ENCODE measurements around the gene PCGF3. TPM values are rescaled to one million over a fixed set of nuclear protein-coding genes. Genes with fewer than 3 reads are reported as not detected.
"Not testable (repeated sequence)": the region's sequence is repeated elsewhere in the genome, so short reads cannot be mapped to it uniquely, and the experiment has no call there.

The PCGF3 gene
- total and polyA plus RNA-seq, 3 donors from 2014 or later = 37.3 to 84.8 (median 84.2) TPM

DNA sequence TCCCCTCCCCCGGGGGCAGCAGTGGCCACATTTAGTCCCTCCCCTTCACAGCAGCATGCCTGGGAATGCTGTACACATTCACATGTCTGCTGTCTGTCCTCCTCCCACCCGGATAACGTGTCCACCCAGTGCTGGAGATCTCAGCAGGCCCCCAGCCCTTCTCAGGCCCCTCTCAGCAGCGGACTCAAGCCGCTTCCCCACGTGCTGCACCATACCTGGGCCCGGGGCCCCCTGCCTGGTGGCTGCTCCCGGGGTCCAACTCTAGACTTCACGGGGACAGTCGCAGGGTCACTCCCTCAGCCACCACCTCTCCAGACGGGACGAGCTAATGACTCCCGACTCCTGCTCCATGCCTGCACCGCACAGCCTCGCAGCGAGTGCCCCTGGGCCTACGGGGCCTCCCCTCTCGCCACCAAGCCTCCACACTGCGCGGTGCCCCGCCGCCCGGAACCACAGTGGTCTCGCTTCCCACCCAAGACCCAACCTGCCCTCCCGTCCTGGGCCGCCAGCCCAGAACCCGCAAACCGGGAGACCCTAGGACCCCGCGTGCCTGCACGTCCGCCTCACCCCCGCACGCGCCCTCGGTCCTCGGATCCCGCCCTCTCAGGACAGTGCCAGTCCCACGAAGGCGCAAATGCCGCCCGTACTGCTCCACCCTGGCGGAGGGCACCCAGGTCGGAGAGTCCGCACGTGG lies 1.3 kb upstream of the PCGF3 start:
- intact Hi-C loops (cut with DNase I; ENCODE audit: low total_unique reads) = no loop called here
- no peaks in the 10 kb centered on the region for H3K36me3 ChIP-seq (ENCODE audit: low read depth, missing control alignments)
- no peak overlapping the region for H3K4me3 ChIP-seq
- no peaks in the 10 kb centered on the region for H3K27me3 ChIP-seq
- no peak overlapping the region for H3K27ac ChIP-seq
- no peak for DNase-seq
- 90 to 92% methylated on average over 26 to 46 of the region's 46 CpGs for WGBS, 2 donors
- TF ChIP-seq CTCF (IDR thresholded peaks at IDR 0.05) (no peak), POLR2A (IDR thresholded peaks at IDR 0.05) (no peak)
- peaks cover 20% of the 10 kb centered on the region for H3K4me1 ChIP-seq
- no peaks in the 10 kb centered on the region for H3K9me3 ChIP-seq

GRCh38 chr4:704971-705277 lies 708 bp upstream of the PCGF3 start:
- intact Hi-C loops (cut with DNase I; ENCODE audit: low total_unique reads) = no loop called here
- Histone ChIP-seq H3K36me3 (ENCODE audit: low read depth, missing control alignments) (no peaks in the 10 kb centered on the region), H3K27ac (no peak overlapping the region), H3K27me3 (no peaks in the 10 kb centered on the region), H3K9me3 (no peaks in the 10 kb centered on the region), H3K4me3 (peak overlapping the region; percentile 79 to 95), H3K4me1 (peaks cover 20% of the 10 kb centered on the region)
- whole genome bisulfite sequencing, 2 donors = 83 to 100% methylated on average over 1 of the region's 1 CpG
- TF ChIP-seq POLR2A (IDR thresholded peaks at IDR 0.05) (no peak), CTCF (IDR thresholded peaks at IDR 0.05) (no peak)
- no peak for DNase-seq

DNA sequence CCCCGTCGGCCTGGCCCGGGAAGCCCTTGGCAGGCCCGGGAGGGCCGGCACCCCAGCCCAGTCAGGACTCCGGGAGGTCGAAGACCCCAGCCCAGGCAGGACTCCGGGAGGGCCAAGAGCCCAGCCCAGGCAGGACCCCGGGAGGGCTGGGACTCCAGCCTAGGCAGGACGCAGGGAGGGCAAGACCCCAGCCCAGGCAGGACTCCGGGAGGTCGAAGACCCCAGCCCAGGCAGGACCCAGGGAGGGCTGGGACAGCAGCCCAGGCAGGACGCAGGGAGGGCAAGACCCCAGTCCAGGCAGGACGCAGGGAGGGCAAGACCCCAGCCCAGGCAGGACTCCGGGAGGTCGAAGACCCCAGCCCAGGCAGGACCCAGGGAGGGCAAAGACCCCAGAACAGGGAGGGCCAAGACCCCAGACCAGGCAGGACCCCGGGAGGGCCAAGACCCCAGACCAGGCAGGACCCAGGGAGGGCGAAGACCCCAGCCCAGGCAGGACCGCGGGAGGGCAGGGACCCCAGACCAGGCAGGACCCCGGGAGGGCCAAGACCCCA lies 526 bp downstream of the PCGF3 start:
- intact Hi-C loops (cut with DNase I; ENCODE audit: low total_unique reads); H3K9me3 ChIP-seq; H3K36me3 ChIP-seq (ENCODE audit: low read depth, missing control alignments); H3K27me3 ChIP-seq; DNase-seq: not testable (repeated sequence)
- Histone ChIP-seq H3K27ac (peak overlapping the region; percentile 60 to 89), H3K4me1 (peaks cover 20% of the 10 kb centered on the region), H3K4me3 (peak overlapping the region; percentile 79 to 95)
- WGBS, 2 donors = 0 to 4% methylated on average over 3 to 15 of the region's 21 CpGs

DNA sequence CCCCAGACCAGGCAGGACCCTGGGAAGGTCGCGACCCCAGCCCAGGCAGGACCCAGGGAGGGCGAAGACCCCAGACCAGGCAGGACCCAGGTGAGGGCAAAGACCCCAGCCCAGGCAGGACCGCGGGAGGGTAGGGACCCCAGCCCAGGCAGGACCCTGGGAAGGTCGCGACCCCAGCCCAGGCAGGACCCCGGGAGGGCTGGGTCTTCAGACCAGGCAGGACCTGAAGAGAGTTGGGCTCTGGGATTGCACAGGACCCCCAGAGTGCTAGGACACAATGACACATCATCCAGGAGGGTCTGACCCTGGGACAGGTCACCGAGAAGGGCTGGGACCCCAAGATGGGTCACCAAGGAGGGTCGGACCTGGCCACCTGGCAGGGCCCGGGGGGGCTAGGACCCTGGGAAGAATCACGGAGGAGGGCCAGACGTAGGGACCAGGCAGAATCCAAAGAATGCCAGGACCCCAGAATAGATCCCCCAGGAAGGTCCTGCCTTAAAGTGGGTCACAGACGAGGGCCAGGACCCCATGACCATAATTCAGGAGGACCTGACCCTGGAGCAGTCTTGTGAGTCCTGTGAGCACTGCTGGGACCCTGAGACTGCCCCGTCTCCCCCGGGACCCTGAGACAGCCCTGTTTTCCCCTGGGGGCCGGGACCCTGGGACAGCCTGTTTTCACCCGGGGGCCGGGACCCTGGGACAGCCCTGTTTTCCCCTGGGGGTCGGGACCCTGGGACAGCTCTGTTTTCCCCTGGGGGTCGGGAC lies 1.4 kb downstream of the PCGF3 start:
- Histone ChIP-seq H3K4me3 (peak overlapping the region in 1 of 2 donors; percentile 79), H3K9me3 (no peaks in the 10 kb centered on the region), H3K27ac (no peak overlapping the region), H3K4me1 (peaks cover 20% of the 10 kb centered on the region), H3K36me3 (ENCODE audit: low read depth, missing control alignments) (no peaks in the 10 kb centered on the region), H3K27me3 (no peaks in the 10 kb centered on the region)
- TF ChIP-seq CTCF (IDR thresholded peaks at IDR 0.05) = no peak
- TF ChIP-seq POLR2A (IDR thresholded peaks at IDR 0.05) = no peak
- intact Hi-C loops (cut with DNase I; ENCODE audit: low total_unique reads) = no loop called here
- WGBS, 2 donors = 50 to 56% methylated on average over 13 to 21 of the region's 21 CpGs
- no peak for DNase-seq

GRCh38 chr4:707929-708630 lies 2.4 kb downstream of the PCGF3 start:
- 80 to 100% methylated on average over 3 to 11 of the region's 11 CpGs for WGBS, 2 donors
- Histone ChIP-seq H3K36me3 (ENCODE audit: low read depth, missing control alignments) (no peaks in the 10 kb centered on the region), H3K4me1 (peaks cover 20% of the 10 kb centered on the region), H3K9me3 (no peaks in the 10 kb centered on the region), H3K27ac (no peak overlapping the region), H3K27me3 (no peaks in the 10 kb centered on the region), H3K4me3 (no peak overlapping the region)
- DNase-seq = no peak
- TF ChIP-seq POLR2A (IDR thresholded peaks at IDR 0.05) (no peak), CTCF (IDR thresholded peaks at IDR 0.05) (no peak)
- intact Hi-C loops (cut with DNase I; ENCODE audit: low total_unique reads) = no loop called here

Measured in testis (tissue), 3 donors.